H1 (cell line): ENCODE data around the gene OSBPL5. TPM values are rescaled to one million over a fixed set of nuclear protein-coding genes. Genes with fewer than 3 reads are reported as not detected.

Experiments used
- CTCF ChIA-PET: fragments of 300-600 bp; sonication (Branson Sonifier 250); formaldehyde crosslinking; loops from one replicate; lab custom pipeline; 2021; ENCODE audit not compliant: partially characterized antibody; lab: Charles Lee
- POLR2A ChIA-PET: fragments of 300-600 bp; sonication (Branson Sonifier 250); formaldehyde crosslinking; loops from one replicate; lab custom pipeline; 2021; ENCODE audit warnings: inconsistent platforms; ENCODE audit not compliant: partially characterized antibody; lab: Charles Lee
- DNase-seq, 2 experiments: peaks; one replicate each; pipeline versions ENCODE4 v3.0.0 to v3.0.0-alpha.2; 2010 to 2022; ENCODE audit warnings: low spot score in 2 of 2, low read depth in 1 of 2, mixed read lengths in 1 of 2
- FAIRE-seq: peaks from 2 replicates; lab custom pipeline; 2011; peaks lifted over from hg19 to GRCh38; lab: Jason Lieb, UNC
- H2AFZ ChIP-seq: 2 replicates; pipeline ENCODE4 v1.8.1; 2012; ENCODE audit warnings: low read length, inconsistent platforms
- H2AK5ac ChIP-seq: 2 replicates; pipeline ENCODE4 v1.6.1; 2013; ENCODE audit warnings: low read depth, low read length
- H2BK120ac ChIP-seq: replicated peaks from 2 replicates; pipeline ENCODE3; 2013; ENCODE audit warnings: low read depth, low read length, inconsistent platforms
- H2BK12ac ChIP-seq: 2 replicates; pipeline ENCODE4 v1.6.1; 2013; ENCODE audit warnings: low read depth, low read length
- H2BK15ac ChIP-seq: 2 replicates; pipeline ENCODE4 v1.6.1; 2013; ENCODE audit warnings: low read length
- H2BK20ac ChIP-seq: 2 replicates; pipeline ENCODE4 v1.6.1; 2013; ENCODE audit warnings: low read length
- H2BK5ac ChIP-seq: 2 replicates; pipeline ENCODE4 v1.6.1; 2013; ENCODE audit warnings: low read depth, low read length
- H3K14ac ChIP-seq: 2 replicates; pipeline ENCODE4 v1.6.1; 2013; ENCODE audit warnings: inconsistent platforms; ENCODE audit not compliant: insufficient read length
- H3K18ac ChIP-seq: 2 replicates; pipeline ENCODE4 v1.6.1; 2013; ENCODE audit warnings: low read length; ENCODE audit errors: extremely low read depth
- H3K23ac ChIP-seq: 2 replicates; pipeline ENCODE4 v1.6.1; 2013; ENCODE audit warnings: inconsistent platforms; ENCODE audit not compliant: insufficient read length
- H3K23me2 ChIP-seq: 2 replicates; pipeline ENCODE4 v1.6.1; 2013; ENCODE audit warnings: low read depth, low read length
- H3K27ac ChIP-seq: 2 replicates; pipeline ENCODE4 v1.6.1; 2011; ENCODE audit warnings: low read depth, low read length, inconsistent platforms
- H3K27me3 ChIP-seq, 4 experiments: replicated peaks in 1 of 4; 1 replicate in 1 of 4; 2 replicates in 3 of 4; pipeline versions ENCODE4 v1.6.1 to v1.8.1; 2011 to 2013; ENCODE audit warnings: low read length in 3 of 4, mild to moderate bottlenecking in 3 of 4, inconsistent platforms in 2 of 4, mixed read lengths in 2 of 4, moderate library complexity in 1 of 4; ENCODE audit not compliant: control insufficient read depth in 3 of 4, insufficient read depth in 3 of 4; ENCODE audit errors: extremely low read depth in 1 of 4
- H3K36me3 ChIP-seq, 4 experiments: 2 replicates each; pipeline versions ENCODE4 v1.6.1 to v1.8.1; 2011 to 2013; ENCODE audit warnings: mild to moderate bottlenecking in 4 of 4, low read length in 3 of 4, moderate library complexity in 2 of 4, control low read depth in 1 of 4, inconsistent platforms in 1 of 4; ENCODE audit not compliant: insufficient read depth in 4 of 4, control insufficient read depth in 2 of 4
- H3K4ac ChIP-seq: replicated peaks from 2 replicates; pipeline ENCODE3; 2013; ENCODE audit warnings: low read length, low read depth, mixed read lengths, inconsistent platforms; ENCODE audit not compliant: insufficient read length
- H3K4me1 ChIP-seq, 4 experiments: replicated peaks in 1 of 4; 1 replicate in 1 of 4; 2 replicates in 3 of 4; pipeline versions ENCODE4 v1.6.1 to v1.8.1; 2011 to 2013; ENCODE audit warnings: low read length in 3 of 4, inconsistent platforms in 2 of 4, mixed read lengths in 1 of 4; ENCODE audit not compliant: insufficient read depth in 4 of 4, control insufficient read depth in 3 of 4
- H3K4me2 ChIP-seq, 2 experiments: 2 replicates each; pipeline versions ENCODE4 v1.6.1 to v1.8.1; 2011 to 2013; ENCODE audit warnings: low read depth in 2 of 2, low read length in 2 of 2, control low read depth in 1 of 2, inconsistent platforms in 1 of 2, mild to moderate bottlenecking in 1 of 2; ENCODE audit not compliant: insufficient read depth in 1 of 2
- H3K4me3 ChIP-seq, 4 experiments: fragments of 200-600, 300-600 bp in 1 of 4; sonication (generic), shearing (Covaris generic), sonication (Bioruptor Twin) in 1 of 4; 2 replicates each; pipeline versions ENCODE4 v1.5.1 to v1.8.1; 2011 to 2016; ENCODE audit warnings: low read length in 4 of 4, low read depth in 3 of 4, control low read depth in 2 of 4, inconsistent platforms in 2 of 4, mild to moderate bottlenecking in 2 of 4, mixed read lengths in 1 of 4, moderate library complexity in 1 of 4; ENCODE audit not compliant: insufficient read depth in 2 of 4; ENCODE audit errors: extremely low read depth in 1 of 4
- H3K56ac ChIP-seq: replicated peaks from 2 replicates; pipeline ENCODE3; 2013; ENCODE audit warnings: low read depth, mild to moderate bottlenecking, mixed read lengths, low read length, inconsistent platforms; ENCODE audit not compliant: insufficient read length
- H3K79me1 ChIP-seq: 2 replicates; pipeline ENCODE4 v1.6.1; 2013; ENCODE audit warnings: low read depth, low read length, control low read depth
- H3K79me2 ChIP-seq, 2 experiments: 2 replicates each; pipeline versions ENCODE4 v1.6.1 to v1.8.1; 2012 to 2013; ENCODE audit warnings: low read length in 2 of 2, mild to moderate bottlenecking in 2 of 2, inconsistent platforms in 1 of 2; ENCODE audit not compliant: insufficient read depth in 2 of 2, control insufficient read depth in 1 of 2
- H3K9ac ChIP-seq, 4 experiments: replicated peaks in 1 of 4; 1 replicate in 1 of 4; 2 replicates in 3 of 4; pipeline versions ENCODE4 v1.6.1 to v1.8.1; 2011 to 2013; ENCODE audit warnings: low read depth in 3 of 4, low read length in 3 of 4, control low read depth in 2 of 4, mild to moderate bottlenecking in 2 of 4, moderate library complexity in 2 of 4, inconsistent platforms in 1 of 4; ENCODE audit errors: extremely low read depth in 1 of 4
- H3K9me3 ChIP-seq, 2 experiments: 2 replicates each; pipeline versions ENCODE4 v1.6.1 to v1.8.1; 2012 to 2013; ENCODE audit warnings: mild to moderate bottlenecking in 2 of 2, moderate library complexity in 2 of 2, control low read depth in 1 of 2, inconsistent platforms in 1 of 2, low read depth in 1 of 2, low read length in 1 of 2, mixed read lengths in 1 of 2; ENCODE audit not compliant: insufficient read depth in 2 of 2
- H4K20me1 ChIP-seq, 2 experiments: replicated peaks in 1 of 2; 2 replicates each; pipeline versions ENCODE3 to v1.8.1; 2011 to 2013; ENCODE audit warnings: inconsistent platforms in 2 of 2, low read length in 2 of 2, mild to moderate bottlenecking in 1 of 2; ENCODE audit not compliant: insufficient read depth in 2 of 2, control insufficient read depth in 1 of 2
- H4K5ac ChIP-seq: 2 replicates; pipeline ENCODE4 v1.6.1; 2013; ENCODE audit warnings: low read length, low read depth, mixed read lengths, inconsistent platforms; ENCODE audit not compliant: insufficient read length
- H4K8ac ChIP-seq: 2 replicates; pipeline ENCODE4 v1.8.0; 2013; ENCODE audit warnings: mild to moderate bottlenecking, moderate library complexity, low read length, inconsistent platforms; ENCODE audit not compliant: insufficient read depth; ENCODE audit errors: extremely low read depth
- H4K91ac ChIP-seq: replicated peaks from 2 replicates; pipeline ENCODE3; 2013; ENCODE audit warnings: low read length, mixed read lengths, inconsistent platforms; ENCODE audit not compliant: insufficient read length
- POLR2A ChIP-seq, 2 experiments: IDR thresholded peaks; 1 replicate in 1 of 2; 2 replicates in 1 of 2; pipeline ENCODE4 v1.6.1; 2011; ENCODE audit warnings: low read depth in 2 of 2, low read length in 2 of 2, mild to moderate bottlenecking in 2 of 2; ENCODE audit errors: control extremely low read depth in 1 of 2
- RBBP5 ChIP-seq: IDR thresholded peaks from 2 replicates; pipeline ENCODE4 v1.7.1; 2012; ENCODE audit warnings: low read depth, mild to moderate bottlenecking, inconsistent platforms, low read length, moderate library complexity, borderline replicate concordance
- WGBS, 2 experiments: shearing (Covaris generic) in 1 of 2; methylation state at CpG; one replicate each; pipeline versions ENCODE4 v1.1.6 to v1.1.7; 2013 to 2015; ENCODE audit warnings: low lambda C conversion rate in 2 of 2, mixed read lengths in 2 of 2, inconsistent platforms in 1 of 2, low coverage in 1 of 2, missing lambda C conversion rate in 1 of 2; ENCODE audit not compliant: insufficient replicate concordance in 2 of 2, insufficient coverage in 1 of 2, insufficient read length in 1 of 2; ENCODE audit errors: extremely low coverage in 1 of 2, missing lambda C conversion rate in 1 of 2; 5-methylcytosine and 5-hydroxymethylcytosine counted together
- polyA plus RNA-seq, 7 experiments: library from polyadenylated mRNA; depleted of rRNA in 3 of 7; stranded (reverse) in 5 of 7; unstranded in 2 of 7; fragments of >200 nt in 5 of 7; fragments of 200-250 nt in 2 of 7; gene quantifications; 1 replicate in 5 of 7; 2 replicates in 1 of 7; 4 replicates in 1 of 7; pipeline versions ENCODE4 v1.2.1 to v1.2.3, GENCODE V29; 2011 to 2013; ENCODE audit warnings: missing spikeins in 2 of 7, mixed read lengths in 2 of 7
- total RNA-seq: library from RNA; stranded (reverse); fragmentation: NEBNext Ultra II Directional; extraction: Animal tissue kit (Norgen Biotek cat#: 25700); gene quantifications from 2 replicates; pipeline ENCODE4 v1.2.1, GENCODE V29; 2021

Gene OSBPL5
- total and polyA plus RNA-seq, 2 of the 8 experiments (the other 6 are each of a cell fraction or from before 2014, with no cell fraction given): 3.4 to 9.9 TPM

GRCh38 chr11:3159296-3160190 is 5.6 kb downstream of the OSBPL5 start:
- TF ChIP-seq POLR2A (IDR thresholded peaks at IDR 0.05; ENCODE audit: control extremely low read depth in 1 of 2, low read depth in 2 of 2, low read length in 2 of 2): no peak
- 0 out of 2 replicates have a peak, but pooled peaks have one; percentile 3 for TF ChIP-seq RBBP5
- Histone ChIP-seq H3K27ac (no peak overlapping the region; the same call in 1 of the 2 replicates), H2BK12ac (peak overlapping the region; percentile 77; the same call in 1 of the 2 replicates), H2BK15ac (peak overlapping the region; percentile 95), H2BK5ac (peak overlapping the region; percentile 40; the same call in 1 of the 2 replicates), H3K9me3 (no peaks in the 10 kb centered on the region), H3K79me1 (peaks cover 6% of the 10 kb centered on the region), H4K20me1 (peaks cover 0 to 3% of the 10 kb centered on the region in 2 experiments), H3K23me2 (peaks cover 17% of the 10 kb centered on the region), H3K18ac (peak overlapping the region; percentile 71), H2AK5ac (peak overlapping the region; percentile 41; the same call in 1 of the 2 replicates), H4K91ac (peak overlapping the region; percentile 87), H3K4me3 (peak overlapping the region; percentile 12 to 70 (median 63); a peak in 7 of 8 replicates), H3K27me3 (peaks cover 0 to 23% (median 9%) of the 10 kb centered on the region in 4 experiments; a peak in 5 of 7 replicates), H3K56ac (no peak overlapping the region), H3K36me3 (no peaks in the 10 kb centered on the region), H3K79me2 (peaks cover 2 to 3% of the 10 kb centered on the region in 2 experiments; a peak in 2 of 4 replicates), H3K9ac (no peak overlapping the region; a peak in 1 of 7 replicates), H4K5ac (peak overlapping the region; percentile 1), H3K4me2 (peak overlapping the region; percentile 94 to 100), H3K4me1 (peaks cover 8 to 44% (median 37%) of the 10 kb centered on the region in 4 experiments), H2BK120ac (peak overlapping the region; percentile 6), H3K23ac (no peak overlapping the region), H3K4ac (no peak overlapping the region), H2BK20ac (0 out of 2 replicates have a peak overlapping the region, but pooled peaks have one; percentile 32), H3K14ac (no peak overlapping the region), H2AFZ (no peak overlapping the region), H4K8ac (peak overlapping the region; percentile 39)
- DNase-seq: no peak
- ChIA-PET POLR2A (interaction anchor here (0.9 to 1.3 kb wide), 3 partner anchors 9 to 29 kb away, joined by 3 to 6 read pairs (median 4); no protein-coding TSS in a partner anchor), CTCF (interaction anchor here (1.0 to 1.2 kb wide), 5 partner anchors 10 to 49 kb away, joined by 3 to 7 read pairs (median 4); no protein-coding TSS in a partner anchor)
- no peak for FAIRE-seq
- WGBS, 2 experiments: 81% methylated on average over 11 of the region's 14 CpGs; no CpG with 5 or more reads in 1 of the 2 experiments
